ENCODE results near the gene DPEP2.

DNA sequence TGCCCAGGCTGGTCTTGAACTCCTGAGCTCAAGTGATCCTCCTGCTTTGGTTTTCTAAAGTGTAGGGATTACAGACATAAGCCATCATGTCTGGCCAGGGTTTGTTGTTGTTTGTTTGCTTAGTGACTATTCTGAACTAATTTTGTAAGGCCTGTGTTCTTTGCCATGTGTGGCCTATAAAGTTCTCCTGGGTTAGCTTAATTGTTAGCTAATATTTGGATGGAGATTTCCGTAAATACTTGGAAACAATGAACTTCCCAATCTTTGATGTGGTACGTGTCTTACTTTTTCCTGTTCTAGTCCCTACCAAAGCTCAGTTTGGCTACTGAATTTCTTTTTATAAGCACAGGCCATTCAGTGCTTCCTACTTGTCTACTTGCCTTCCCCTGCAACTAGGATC lies 48.7 kb upstream of the DPEP2 start:
- no peak for TF ChIP-seq POLR2AphosphoS5 (IDR thresholded peaks at IDR 0.05)
- TF ChIP-seq, protein P1, sequence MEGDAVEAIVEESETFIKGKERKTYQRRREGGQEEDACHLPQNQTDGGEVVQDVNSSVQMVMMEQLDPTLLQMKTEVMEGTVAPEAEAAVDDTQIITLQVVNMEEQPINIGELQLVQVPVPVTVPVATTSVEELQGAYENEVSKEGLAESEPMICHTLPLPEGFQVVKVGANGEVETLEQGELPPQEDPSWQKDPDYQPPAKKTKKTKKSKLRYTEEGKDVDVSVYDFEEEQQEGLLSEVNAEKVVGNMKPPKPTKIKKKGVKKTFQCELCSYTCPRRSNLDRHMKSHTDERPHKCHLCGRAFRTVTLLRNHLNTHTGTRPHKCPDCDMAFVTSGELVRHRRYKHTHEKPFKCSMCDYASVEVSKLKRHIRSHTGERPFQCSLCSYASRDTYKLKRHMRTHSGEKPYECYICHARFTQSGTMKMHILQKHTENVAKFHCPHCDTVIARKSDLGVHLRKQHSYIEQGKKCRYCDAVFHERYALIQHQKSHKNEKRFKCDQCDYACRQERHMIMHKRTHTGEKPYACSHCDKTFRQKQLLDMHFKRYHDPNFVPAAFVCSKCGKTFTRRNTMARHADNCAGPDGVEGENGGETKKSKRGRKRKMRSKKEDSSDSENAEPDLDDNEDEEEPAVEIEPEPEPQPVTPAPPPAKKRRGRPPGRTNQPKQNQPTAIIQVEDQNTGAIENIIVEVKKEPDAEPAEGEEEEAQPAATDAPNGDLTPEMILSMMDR (IDR thresholded peaks at IDR 0.05) = no peak
- no peak for TF ChIP-seq POLR2A (IDR thresholded peaks at IDR 0.05)
- TF ChIP-seq EP300 (IDR thresholded peaks at IDR 0.05) = no peak

All from sigmoid colon (tissue), 4 donors.